HG03520 (cell line): Measurements from ENCODE around the gene PTPRM.

ENCODE experiments used
- ATAC-seq: cut with Tn5 transposase; IDR thresholded peaks from one replicate; pipeline ENCODE4 v1.9.1; 2021; ENCODE audit warnings: mild to moderate bottlenecking, moderate library complexity; ENCODE audit not compliant: unreplicated experiment

Gene PTPRM

DNA sequence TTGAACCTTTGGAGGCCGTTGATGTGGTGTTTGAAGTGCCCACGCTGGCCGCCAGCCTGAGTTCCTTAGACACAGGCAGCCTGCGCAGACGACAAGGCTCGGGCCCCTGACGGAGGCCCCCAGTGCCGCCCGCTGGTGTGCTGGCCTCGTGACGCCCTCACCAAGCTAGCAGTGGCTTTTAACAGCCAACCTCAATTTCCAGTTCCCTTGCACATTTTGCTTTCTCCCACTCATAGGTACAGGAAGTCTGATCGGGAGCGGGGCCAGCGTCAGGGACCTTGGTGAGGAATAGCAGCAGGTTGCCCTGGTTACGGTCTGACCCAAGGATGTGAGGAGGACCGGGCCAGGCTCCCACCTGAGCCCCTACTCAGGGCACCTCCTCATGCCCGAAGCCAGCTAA lies 834.5 kb downstream of the PTPRM start:
- no peak for ATAC-seq

DNA sequence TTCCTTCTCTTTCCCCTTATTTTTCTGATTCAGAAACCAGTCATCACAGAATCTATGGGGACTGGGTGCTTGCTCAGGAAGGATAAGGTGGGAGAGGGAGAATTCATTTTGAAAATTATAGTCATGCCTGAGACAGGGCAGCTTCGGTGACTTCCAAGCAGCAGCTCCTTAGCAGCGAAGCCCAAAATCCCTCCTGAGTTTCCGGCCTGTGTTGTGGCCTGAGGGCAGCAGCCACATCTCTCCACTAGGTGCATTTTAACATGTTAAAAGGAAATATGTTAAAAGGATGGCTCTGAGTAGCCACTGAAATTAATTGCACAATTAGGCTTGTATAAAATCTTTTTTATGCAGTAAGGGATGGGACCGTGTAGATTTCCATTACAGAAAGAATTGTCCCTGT lies 835.1 kb downstream of the PTPRM start:
- no peak for ATAC-seq

DNA sequence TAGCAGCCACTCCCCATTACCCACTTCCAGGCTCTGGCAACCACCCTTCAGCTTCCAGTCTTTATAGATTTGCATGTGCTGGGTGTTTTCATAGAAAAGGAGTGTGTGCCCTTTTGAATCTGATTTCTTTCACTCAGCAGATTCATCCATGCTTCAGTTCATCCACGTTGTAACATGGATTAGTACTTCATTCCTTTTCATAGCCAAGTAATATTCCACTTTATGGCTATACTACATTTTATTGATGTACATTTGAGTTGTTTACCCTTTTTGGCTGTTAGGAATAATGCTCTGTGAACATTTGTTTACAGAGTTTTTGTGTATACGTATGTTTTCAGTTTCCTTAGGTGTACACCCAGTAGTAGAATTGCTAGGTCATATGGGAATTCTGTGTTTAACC lies 836.6 kb downstream of the PTPRM start:
- ATAC-seq: no peak

DNA sequence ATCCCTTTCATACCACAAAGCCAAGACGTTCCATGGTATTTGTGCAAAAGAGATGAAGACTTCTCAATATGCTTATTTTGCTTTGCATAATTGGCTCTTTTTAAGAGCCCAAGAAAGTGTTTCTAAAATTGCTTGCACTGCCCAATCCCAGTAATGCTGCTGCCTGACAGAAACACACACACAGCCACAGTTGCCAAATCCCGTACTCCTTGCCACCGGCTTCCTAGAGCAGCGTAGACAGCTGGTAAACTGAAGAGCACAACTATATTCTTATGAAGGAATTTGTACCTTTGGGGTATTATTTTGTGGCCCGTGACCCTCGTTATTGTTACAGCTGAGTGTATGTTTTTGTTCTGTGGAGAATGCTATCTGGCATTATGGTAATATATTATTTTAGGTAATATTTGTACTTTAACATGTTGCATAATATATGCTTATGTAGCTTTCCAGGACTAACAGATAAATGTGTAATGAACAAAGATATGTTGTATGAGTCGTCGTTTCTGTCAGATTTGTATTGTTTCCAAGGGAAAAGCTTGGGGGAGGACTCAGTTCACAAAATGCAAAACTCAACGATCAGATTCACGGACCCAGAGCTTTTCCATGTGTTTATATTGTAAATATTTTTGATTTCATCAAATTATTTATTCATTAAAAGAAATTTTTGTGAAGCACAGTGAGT lies 839.2 kb downstream of the PTPRM start:
- ATAC-seq: no peak

DNA sequence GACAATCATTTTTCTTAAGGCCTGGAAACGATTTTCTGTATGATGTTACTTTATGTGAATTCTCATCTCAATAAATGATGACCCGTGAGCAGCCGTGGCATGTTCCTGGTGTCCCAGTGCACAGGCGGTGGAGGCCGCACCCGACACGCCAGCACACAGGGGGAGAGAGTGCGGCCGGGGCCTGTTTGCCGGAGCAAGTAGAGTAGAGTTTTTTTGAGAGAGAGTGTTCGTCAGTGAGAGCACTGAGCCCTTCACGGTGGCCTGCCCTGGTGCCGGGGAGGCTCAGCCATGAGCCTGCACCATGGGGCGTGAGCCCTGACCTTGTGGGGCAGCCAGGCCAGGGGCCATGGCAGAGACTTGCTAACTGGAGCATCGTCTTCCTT lies 839.7 kb downstream of the PTPRM start:
- no peak for ATAC-seq

DNA sequence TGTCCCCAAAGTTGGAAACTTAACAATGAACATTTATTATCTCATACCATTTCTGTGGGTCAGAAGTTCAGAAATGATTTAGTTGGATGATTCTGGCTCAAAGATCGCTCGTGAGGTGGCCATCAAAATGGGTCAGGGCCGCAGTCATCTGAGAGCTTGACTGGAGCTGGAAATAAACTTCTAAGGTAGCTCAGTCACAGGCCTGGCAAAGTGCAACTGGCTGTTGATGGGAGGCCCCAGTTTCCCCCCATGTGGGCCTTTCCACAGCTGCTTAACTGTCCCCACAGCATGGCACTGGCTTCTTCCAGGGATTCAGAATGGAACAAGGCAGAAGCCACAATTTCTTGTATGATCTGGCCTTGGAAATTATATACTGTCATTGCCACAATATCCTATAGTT lies 842.0 kb downstream of the PTPRM start:
- ATAC-seq: no peak

DNA sequence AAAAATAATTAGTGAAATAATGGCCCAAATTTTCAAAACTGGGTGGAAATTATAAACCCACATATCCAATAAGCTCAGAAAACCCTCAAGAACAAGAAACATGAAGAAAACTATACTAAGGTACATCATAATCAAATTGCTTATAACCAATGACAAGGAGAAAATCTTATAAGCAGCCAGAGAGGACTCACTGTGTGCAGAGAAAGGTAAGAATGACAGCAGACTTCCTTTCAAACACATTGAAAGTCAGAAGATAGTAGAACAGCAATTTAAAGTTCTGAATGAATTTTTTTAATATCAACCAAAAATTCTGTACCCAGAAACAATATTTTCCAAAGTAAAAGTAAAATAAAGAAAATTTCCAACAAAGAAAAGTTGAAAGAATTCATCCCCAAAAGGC lies 844.4 kb downstream of the PTPRM start:
- no peak for ATAC-seq

DNA sequence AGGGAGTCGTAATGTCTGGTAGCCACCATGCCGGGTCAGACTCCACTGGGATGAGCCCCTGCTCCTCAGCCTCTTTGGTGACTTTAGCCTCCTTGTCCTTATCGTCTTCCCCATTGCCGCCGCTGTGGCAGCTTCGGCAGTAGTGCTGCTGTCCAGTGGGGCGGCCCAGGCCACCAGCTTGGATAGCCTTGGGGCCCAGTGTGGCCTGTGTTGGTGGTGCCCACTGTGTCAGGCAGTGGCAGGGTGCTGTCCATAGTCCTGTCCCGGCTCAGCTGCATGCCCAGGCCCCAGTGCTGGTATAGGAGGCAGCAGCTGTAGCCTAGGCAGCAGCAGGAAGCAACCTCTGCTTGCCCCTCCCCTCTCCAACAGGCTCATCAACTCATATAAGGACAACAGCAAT lies 845.0 kb downstream of the PTPRM start:
- no peak for ATAC-seq

DNA sequence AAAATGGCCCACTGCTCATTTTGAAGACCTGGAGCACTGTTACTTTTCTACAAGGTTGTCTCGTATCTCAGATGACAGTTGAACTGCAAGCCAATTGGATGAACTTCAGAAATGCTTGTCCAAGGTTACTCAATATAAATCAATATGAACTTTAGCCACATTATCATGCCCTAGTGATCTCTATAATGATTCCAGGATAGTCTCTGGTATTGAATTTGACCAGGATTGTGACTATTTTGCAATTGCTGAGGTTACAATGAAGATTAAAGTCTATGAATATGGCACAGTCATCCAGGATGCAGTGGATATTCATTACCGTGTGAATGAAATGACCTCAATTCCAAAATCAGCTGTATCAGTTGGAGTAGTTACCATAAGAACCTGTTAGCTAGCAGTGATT lies 846.1 kb downstream of the PTPRM start:
- no peak for ATAC-seq

DNA sequence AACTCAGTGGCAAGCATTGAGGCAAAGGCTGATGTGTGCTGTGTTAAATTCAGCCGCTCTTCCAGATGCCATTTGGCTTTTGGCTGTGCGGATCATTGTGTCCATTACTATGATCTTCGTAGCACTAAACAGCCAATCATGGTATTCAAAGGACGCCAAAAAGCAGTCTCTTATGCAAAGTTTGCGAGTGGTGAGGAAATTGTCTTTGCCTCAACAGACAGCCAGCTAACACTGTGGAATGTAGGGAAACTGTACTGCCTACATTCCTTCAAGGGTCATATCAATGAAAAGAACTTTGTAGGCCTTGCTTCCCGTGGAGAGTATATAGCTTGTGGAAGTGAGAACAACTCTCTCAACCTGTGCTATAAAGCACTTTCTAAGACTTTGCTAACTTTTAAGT lies 846.6 kb downstream of the PTPRM start:
- no peak for ATAC-seq

DNA sequence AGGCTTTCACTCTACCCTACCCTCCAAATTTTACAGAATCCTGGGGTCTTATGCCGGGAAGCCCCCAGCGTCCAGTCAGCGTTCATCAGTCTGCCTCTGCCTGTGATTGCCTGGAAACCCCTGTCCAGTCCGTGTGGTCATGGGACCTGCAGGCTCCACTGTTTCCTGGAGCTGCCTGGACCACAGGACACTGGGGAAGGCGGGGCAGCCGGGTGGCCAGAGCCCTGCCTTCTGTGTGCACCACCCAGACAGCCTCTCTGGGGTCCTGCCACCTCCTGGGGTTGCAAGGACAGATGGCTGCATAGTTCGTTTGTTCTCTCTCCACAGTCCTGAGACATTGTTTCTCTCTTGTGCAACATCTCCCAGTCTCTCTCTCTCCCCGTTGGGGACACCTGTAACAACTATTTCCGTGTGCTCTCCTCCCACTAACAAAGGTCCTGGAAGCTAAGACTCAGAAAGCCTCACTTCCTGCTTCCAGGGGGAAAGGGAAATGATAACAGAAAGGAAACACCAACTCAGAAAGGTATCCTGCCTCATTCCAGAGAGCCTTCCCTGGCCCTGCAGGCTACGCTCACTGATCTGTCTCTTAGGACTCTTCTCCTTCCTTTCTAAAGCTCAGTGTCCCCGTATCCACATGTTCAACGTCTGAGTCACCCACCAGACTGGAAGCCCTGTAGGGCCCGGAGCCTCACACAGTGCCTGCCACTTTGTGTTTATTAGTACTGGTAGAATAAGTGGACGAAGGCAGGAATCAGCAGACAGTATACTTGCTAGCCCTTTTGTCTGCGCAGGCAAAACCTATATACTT lies 849.3 kb downstream of the PTPRM start:
- ATAC-seq: no peak

DNA sequence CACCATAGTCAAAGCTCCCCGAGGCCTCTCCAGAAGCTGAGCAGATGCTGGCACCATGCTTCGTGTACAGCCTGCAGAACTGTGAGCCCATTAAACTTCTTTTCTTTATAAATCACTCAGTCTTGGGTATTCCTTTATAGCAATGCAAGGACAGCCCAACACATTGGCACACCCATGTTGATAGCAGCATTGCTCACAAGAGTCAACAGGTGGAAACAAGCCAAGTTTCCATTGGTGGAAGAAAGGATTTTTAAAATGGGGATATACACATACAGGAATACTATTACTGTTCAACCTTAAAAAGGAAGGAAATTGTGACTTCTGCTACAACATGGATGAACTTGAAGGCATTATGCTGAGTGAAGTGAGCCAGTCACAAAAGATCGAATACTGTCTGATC lies 855.3 kb downstream of the PTPRM start:
- no peak for ATAC-seq

DNA sequence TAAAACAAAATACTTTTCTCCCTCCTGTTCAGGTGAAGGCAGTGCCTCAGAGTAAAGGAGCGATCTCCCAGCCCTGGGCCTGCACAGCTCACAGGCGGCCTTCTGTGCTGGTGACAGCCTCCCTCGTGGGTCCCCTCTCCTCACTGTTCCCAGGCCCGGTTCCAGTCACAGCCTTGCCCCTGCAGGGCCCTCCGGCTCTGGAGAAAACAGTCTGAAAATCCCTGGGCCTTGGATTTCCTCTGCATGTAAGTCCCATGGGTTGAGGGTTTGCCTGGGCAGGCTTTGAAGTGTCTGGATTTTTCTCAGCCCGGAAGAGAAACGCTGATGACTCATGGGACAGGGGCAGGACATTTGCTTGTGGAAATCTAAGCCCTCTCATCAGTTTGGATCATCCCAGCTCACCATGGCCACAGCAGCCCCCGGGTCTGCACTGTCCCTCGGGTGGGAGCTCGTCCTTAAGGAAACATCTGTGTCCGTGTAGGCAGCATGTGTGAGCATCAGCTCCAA lies 856.0 kb downstream of the PTPRM start:
- no peak for ATAC-seq

DNA sequence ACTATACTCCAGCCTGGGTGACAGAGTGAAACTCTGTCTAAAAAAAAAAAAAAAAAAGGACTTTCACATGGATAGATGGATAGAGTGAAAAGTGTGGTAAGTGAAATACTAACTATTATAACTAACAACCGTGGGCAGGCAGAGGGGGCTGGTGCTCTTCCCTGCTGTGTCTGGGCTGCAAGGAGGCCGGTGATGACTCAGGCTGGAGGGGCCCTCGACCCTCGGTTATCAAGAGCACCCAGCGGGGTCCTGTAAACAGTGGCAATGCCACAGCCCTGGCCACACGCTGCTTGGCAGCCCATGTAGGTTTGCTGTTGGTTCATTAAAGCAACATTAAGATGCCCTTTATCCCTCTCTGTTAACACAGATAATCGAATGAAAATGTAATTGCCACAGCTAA lies 857.4 kb downstream of the PTPRM start:
- ATAC-seq: no peak

DNA sequence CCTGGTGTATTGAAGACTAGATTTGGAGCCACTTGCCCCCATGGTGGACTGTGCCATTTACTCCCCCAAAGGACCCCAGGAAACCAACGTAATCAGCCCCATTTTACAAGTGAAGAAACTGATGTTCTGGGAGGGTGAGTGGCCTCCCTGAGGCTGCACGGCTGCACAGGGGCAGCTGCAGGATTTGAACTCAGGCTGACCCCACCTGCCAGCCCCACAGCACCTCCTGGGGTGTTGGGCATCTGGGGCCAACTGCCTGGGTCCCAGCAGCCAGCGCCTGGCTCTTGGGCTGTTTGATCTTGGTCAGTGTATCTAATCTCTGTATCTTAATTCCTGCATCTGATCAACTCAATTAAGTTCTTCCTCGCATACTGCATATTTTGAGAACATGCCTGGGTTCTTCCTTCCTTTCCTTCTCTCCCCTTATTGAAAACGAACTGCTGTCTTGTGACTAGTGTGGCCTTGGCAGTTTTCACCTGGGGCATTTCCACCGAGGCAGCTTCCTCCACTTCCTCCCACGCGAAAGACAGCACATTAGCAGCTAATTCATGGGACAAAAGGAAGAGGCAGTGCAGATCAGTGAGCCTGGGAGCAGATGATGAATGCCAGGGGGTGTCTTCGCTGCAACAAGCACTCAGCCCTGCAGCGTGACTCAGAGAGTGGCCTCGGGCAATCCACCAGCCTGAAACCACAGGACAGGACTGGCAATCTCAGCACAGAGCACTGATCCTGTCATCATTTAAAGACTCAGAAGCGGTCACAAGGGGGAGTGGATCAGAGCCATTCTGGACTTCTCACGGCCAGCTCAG lies 858.0 kb downstream of the PTPRM start:
- no peak for ATAC-seq

DNA sequence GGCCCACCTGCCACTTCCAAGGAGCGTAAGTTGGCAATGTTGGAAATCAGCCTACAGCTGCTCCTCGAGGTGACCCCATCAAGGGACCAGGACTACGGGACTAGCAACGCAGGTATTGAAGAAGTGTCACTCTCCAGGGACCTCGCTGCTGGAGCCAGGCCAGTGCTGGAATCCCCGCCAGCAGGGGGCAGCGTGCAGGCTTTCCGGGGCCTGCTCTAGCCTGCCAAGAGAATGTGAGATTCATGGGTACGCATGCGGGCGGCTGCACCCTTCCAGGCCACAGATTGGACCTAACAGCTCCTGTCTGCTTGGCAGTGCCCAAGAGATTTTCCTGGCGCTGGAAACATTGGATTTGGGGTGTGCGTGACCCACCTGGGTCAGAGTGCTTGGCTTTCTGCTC lies 859.3 kb downstream of the PTPRM start:
- ATAC-seq: no peak

DNA sequence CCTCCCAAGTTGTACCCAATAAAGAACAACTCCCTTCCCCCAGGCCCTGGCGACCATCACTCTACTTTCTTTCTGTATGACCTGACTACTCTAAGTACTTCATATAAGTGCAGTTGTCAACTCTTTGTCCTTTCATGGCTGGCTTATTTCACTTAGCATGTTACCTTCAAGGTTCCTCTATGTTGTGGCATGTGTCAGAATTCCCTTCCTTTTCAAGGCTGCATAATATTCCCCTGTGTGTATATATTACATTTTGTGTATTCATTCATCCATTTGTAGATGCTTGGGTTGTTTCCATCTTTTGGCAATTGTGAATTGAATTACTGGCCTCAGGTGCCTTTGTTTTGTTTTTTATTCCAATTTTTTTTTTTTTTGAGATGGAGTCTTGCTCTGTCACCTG lies 860.2 kb downstream of the PTPRM start:
- no peak for ATAC-seq

DNA sequence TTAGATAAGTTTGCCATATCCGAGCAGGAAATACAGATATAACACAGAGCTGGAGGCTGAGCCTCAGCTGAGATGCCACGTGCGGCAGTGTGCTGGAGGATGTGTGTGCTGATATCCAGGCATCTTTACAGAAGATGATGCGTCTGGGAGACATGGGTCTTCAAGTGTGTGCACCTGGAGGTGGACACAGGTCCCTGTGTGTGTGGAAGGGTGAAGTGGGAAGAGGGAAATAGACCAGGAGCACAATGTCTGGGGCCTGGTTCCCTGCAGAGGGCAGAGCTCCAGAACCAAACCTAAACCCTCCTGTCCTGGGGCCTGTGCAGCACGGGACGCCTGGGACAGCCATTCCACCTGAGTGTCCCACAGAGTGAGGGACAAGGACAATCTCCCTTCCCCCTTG lies 861.8 kb downstream of the PTPRM start:
- no peak for ATAC-seq

DNA sequence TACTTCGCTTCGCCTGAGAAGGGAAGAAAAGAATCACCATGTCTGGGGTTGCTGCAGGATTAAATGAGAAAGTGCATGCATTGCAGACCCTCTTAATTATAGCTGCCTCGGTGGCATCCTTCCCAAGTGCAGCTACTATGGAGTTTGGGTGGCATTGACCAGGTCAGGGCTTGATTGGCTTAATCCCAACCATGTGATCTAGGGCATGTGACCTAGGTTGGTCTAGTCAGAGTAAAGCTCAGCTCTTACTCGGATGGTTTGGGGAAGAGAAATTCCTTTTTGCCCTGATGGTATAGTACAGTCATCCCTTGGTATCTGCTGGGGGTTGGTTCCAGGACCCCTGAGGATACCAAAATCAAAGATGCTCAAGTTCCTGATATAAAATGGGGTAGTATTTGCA lies 863.9 kb downstream of the PTPRM start:
- no peak for ATAC-seq

DNA sequence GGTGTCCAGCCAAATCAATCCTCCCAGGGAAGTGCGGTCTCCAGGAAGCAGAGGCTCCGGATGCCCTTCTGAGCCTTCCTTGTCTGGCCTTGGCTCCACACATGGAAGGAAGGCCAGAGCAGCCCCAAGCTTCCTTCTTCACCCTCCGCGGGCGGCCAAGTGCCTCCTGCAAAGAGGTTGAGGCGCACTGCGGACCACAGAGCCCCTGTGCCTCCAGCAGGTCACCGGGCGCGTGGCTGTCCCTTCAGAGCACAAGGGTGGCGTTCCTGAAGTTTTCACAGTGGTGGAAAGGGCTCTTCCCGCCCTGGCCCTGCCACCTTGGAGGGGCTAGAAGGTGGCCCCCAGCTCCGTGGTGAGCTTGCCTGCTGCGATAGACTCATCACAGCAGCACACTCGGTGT lies 866.2 kb downstream of the PTPRM start:
- no peak for ATAC-seq

DNA sequence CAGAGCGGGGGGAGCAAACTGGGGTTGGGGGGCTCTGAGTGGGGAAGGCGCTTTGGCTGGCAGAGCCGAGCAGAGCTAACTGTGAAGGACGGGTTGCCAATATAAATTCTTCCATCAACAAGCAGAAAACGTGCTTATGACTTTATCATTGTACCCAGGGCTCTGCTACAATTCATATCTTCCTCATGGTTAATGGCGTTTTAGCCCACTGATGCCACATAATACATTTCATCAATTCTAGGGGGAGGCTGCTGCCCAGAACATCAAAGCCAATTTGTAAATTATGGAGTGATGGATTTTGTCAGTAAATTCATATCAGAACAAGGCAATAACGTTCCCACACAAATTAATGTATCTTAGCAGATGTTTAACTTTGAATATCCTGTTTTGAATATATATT lies 866.7 kb downstream of the PTPRM start:
- no peak for ATAC-seq

DNA sequence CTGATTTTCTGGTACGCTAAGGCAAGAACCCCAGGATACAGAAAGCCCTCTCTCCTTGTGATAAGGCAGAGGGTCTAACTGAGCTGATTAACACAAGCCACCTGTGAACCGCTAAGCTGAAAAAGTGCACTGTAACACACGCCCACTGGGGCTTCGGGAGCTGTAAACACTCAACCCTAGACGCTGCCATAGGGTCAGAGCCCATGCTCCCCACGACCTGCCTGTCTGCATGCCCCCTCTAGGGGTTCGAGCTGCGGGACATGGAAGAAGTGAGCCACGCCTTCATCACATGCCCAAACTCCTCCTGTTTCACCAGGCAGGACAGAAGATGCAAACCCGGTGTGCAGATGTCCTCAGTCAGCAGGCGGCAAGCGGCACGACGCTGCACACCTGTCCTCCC lies 868.3 kb downstream of the PTPRM start:
- no peak for ATAC-seq
